ENCODE results near the gene AKT3. TPM values are rescaled to one million over a fixed set of nuclear protein-coding genes. Genes with fewer than 3 reads are reported as not detected.

Gene AKT3
- total RNA-seq, 2 experiments from 2014 or later, result 80.4 to 88.5 TPM

GRCh38 chr1:243723050-243723449, 127.0 kb downstream of the AKT3 start:
- no peak for TF ChIP-seq CTCF (IDR thresholded peaks at IDR 0.05)
- POLR2A ChIA-PET, result no interaction called here
- Mint-ChIP-seq H3K9me3 (no peaks in the 10 kb centered on the region), H3K27ac (no peak overlapping the region), H3K27me3 (no peaks in the 10 kb centered on the region), H3K36me3 (ENCODE audit: low read depth) (peaks cover 1% of the 10 kb centered on the region), H3K4me1 (ENCODE audit: low read depth) (peaks cover 43% of the 10 kb centered on the region), H3K4me3 (no peak overlapping the region)
- no peaks in the 10 kb centered on the region for H3K27me3 ChIP-seq (ENCODE audit: control insufficient read depth in 1 of 2, insufficient read depth in 2 of 2, low read length in 2 of 2)
- H3K36me3 ChIP-seq (ENCODE audit: insufficient read depth, low read length), result no peaks in the 10 kb centered on the region
- CTCF ChIA-PET, result interaction anchor here (1.1 to 1.2 kb wide), 3 partner anchors 11 to 29 kb away, joined by 3 read pairs; no protein-coding TSS in a partner anchor
- H3K4me1 ChIP-seq (ENCODE audit: insufficient read depth, low read length), result no peaks in the 10 kb centered on the region
- no peak overlapping the region for H3K27ac ChIP-seq (ENCODE audit: low read depth in 1 of 2, low read length in 2 of 2)
- intact Hi-C loops (cut with DNase I, micrococcal nuclease), result no loop called here
- DNase-seq, result no peak
- H3K9me3 ChIP-seq (ENCODE audit: control insufficient read depth in 1 of 2, insufficient read depth in 1 of 2, low read length in 2 of 2), result no peaks in the 10 kb centered on the region
- ATAC-seq (ENCODE audit: poor library complexity), result no peak
- H3K4me3 ChIP-seq (ENCODE audit: low read length), result no peak overlapping the region

GRCh38 chr1:243719476-243719875, 130.6 kb downstream of the AKT3 start:
- no peak for DNase-seq
- Mint-ChIP-seq H3K27ac (no peak overlapping the region), H3K4me3 (no peak overlapping the region), H3K36me3 (ENCODE audit: low read depth) (no peaks in the 10 kb centered on the region), H3K4me1 (ENCODE audit: low read depth) (peaks cover 68% of the 10 kb centered on the region), H3K27me3 (no peaks in the 10 kb centered on the region), H3K9me3 (no peaks in the 10 kb centered on the region)
- intact Hi-C loops (cut with DNase I, micrococcal nuclease), result no loop called here
- TF ChIP-seq CTCF (IDR thresholded peaks at IDR 0.05), result no peak
- no peak overlapping the region for H3K27ac ChIP-seq (ENCODE audit: low read depth in 1 of 2, low read length in 2 of 2)
- H3K9me3 ChIP-seq (ENCODE audit: control insufficient read depth in 1 of 2, insufficient read depth in 1 of 2, low read length in 2 of 2), result no peaks in the 10 kb centered on the region
- H3K36me3 ChIP-seq (ENCODE audit: insufficient read depth, low read length), result no peaks in the 10 kb centered on the region
- no peaks in the 10 kb centered on the region for H3K4me1 ChIP-seq (ENCODE audit: insufficient read depth, low read length)
- no peak overlapping the region for H3K4me3 ChIP-seq (ENCODE audit: low read length)
- no peaks in the 10 kb centered on the region for H3K27me3 ChIP-seq (ENCODE audit: control insufficient read depth in 1 of 2, insufficient read depth in 2 of 2, low read length in 2 of 2)
- ChIA-PET POLR2A (no interaction called here), CTCF (interaction anchor here (1.2 kb wide), 1 partner anchor 14 kb away, joined by 3 read pairs; no protein-coding TSS in a partner anchor)
- ATAC-seq (ENCODE audit: poor library complexity), result no peak

GRCh38 chr1:243718893-243719292, 131.2 kb downstream of the AKT3 start:
- H3K36me3 Mint-ChIP-seq (ENCODE audit: low read depth), result no peaks in the 10 kb centered on the region
- H3K4me1 ChIP-seq (ENCODE audit: insufficient read depth, low read length), result no peaks in the 10 kb centered on the region

More at GRCh38 chr1:243718893-243719292, 131.2 kb downstream of the AKT3 start:
- ChIA-PET POLR2A (interaction anchor here (0.5 kb wide), 1 partner anchor 663 kb away, joined by 4 read pairs; no protein-coding TSS in a partner anchor), CTCF (interaction anchor here (1.2 kb wide), 1 partner anchor 15 kb away, joined by 3 read pairs; no protein-coding TSS in a partner anchor)
- no peaks in the 10 kb centered on the region for H3K9me3 Mint-ChIP-seq
- no peak for TF ChIP-seq CTCF (IDR thresholded peaks at IDR 0.05)
- no peak overlapping the region for H3K27ac ChIP-seq (ENCODE audit: low read depth in 1 of 2, low read length in 2 of 2)
- no peak for DNase-seq
- H3K27ac Mint-ChIP-seq, result no peak overlapping the region
- no peaks in the 10 kb centered on the region for H3K9me3 ChIP-seq (ENCODE audit: control insufficient read depth in 1 of 2, insufficient read depth in 1 of 2, low read length in 2 of 2)
- intact Hi-C loops (cut with DNase I, micrococcal nuclease), result no loop called here
- H3K27me3 ChIP-seq (ENCODE audit: control insufficient read depth in 1 of 2, insufficient read depth in 2 of 2, low read length in 2 of 2), result no peaks in the 10 kb centered on the region
- no peak for ATAC-seq (ENCODE audit: poor library complexity)
- H3K4me3 ChIP-seq (ENCODE audit: low read length), result no peak overlapping the region
- no peaks in the 10 kb centered on the region for H3K27me3 Mint-ChIP-seq
- H3K4me3 Mint-ChIP-seq, result no peak overlapping the region
- H3K4me1 Mint-ChIP-seq (ENCODE audit: low read depth), result peaks cover 71% of the 10 kb centered on the region
- no peaks in the 10 kb centered on the region for H3K36me3 ChIP-seq (ENCODE audit: insufficient read depth, low read length)
